IPS DF 4.7 (cell line): ENCODE results near the gene ATXN1.
"Not testable (repeated sequence)": the region's sequence is repeated elsewhere in the genome, so short reads cannot be mapped to it uniquely, and the experiment has no call there.

Source experiments
- DNase-seq: peaks from one replicate; pipeline ENCODE4 v3.0.0-alpha.2; 2013; ENCODE audit warnings: low spot score; ENCODE audit errors: extremely low read depth

Gene ATXN1

DNA sequence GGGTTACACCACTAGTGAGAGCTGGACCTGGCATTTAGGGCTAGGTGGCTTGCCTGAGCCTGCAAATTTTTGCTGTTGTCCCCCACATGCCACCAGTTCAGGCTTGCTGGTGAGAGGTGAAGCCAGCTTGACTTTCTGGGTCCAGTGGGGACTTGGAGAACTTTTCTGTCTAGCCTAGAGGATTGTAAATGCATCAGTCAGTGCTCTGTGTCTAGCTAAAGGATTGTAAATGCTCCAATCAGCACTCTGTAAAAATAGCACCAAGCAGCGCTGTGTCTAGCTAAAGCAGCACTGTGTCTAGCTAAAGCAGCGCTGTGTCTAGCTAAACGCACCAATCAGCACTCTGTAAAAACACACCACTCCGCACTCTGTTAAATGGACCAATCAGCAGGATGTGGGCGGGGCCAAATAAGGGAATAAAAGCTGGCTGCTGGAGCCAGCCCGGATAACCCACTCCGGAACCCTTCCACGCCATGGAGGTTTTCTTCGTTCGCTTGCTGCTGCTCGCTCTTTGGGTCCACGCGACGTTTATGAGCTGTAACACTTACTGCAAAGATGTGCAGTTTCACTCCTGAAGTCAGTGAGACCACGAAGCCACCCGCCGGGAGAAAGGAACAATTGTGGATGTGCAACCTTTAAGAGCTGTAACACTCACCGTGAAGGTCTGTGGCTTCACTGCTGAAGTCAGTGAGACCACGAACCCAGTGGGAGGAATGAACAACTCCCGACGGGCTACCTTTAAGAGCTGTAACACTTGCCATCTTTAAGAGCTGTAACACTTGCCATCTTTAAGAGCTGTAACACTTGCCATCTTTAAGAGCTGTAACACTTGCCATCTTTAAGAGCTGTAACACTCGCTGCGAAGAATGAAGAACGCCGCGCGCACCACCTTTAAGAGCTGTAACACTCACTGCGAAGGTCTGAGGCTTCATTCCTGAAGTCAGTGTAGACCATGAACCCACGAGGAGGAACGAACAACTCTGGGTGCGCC lies 495.6 kb downstream of the ATXN1 start:
- no peak for DNase-seq

DNA sequence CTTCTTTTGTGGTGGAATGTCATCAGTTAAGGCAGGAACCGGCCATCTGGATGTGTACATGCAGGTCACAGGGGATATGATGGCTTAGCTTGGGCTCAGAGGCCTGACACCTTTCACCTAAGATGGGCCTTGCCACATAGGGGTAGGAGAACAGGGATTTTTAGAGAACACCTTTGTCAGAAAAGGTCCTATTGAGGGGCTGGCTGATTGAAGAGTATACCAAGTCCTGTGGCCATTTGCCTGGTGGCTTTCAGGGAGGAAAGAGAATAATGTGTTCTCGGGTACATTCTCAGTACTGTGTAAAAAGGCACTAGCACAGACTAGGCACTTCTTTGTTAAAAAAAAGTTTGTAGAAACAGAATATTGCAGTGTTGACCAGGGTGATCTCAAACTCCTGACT lies 496.5 kb downstream of the ATXN1 start:
- DNase-seq = no peak

- not testable (repeated sequence) for DNase-seq
Observed at GRCh38 chr6:16263464-16264099, 497.7 kb downstream of the ATXN1 start.

DNA sequence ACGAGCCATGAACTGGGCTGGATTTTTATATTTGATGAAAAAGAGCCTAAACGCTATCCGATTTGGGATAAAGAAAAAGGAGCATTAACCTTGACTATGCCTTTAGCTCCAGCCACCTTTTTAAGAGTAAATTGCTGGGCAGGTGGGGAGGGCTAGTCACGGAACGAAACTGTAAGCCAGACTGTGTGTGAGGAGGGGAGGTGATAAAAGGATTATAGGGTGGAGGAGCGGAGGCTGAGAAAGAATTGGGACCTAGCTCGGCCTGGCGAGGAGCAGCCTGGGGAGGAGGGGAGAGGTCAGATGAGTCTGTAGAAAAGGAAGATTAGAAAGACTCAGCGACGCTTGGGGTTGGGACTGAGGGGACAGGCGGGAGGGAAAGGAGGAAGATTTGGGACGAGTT lies 498.5 kb downstream of the ATXN1 start:
- DNase-seq = not testable (repeated sequence)

DNA sequence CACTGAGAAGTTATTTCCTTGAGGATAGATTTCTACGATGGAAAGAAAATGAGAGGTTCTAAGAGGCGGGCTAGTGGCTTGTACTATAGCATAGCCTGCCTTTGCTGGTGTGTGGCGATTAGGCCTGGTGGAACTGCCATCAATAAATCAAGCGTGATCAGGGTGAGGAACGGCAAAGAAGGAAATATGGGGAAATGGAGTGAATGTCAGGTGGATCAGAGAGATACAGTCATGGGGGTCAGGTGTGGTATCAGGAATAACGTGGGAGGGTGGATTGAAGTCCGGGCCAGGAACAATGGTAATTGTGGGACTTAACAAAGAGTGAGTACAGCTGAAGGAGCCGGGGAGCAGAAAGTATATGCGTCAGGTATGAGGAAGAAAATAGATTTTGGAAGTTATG lies 500.7 kb downstream of the ATXN1 start:
- DNase-seq = not testable (repeated sequence)

GRCh38 chr6:16259604-16260003 lies 501.7 kb downstream of the ATXN1 start:
- DNase-seq = not testable (repeated sequence)

DNA sequence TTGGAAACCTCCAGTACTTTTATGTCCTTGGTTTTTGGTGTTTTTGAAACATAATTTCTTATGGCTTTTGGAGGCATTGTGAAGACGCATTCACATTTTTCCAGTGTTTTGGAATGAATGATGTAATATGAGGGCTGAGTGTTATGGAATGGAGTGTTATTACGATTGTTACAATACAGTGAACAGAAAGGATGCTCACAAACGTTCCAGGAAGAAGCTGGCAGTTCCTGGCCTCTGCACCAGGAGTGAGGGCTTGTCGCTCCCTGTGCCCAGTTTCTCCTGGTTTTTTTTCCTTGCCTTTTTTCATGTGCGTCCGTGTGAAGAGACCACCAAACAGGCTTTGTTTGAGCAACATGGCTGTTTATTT lies 502.6 kb downstream of the ATXN1 start:
- no peak for DNase-seq

DNA sequence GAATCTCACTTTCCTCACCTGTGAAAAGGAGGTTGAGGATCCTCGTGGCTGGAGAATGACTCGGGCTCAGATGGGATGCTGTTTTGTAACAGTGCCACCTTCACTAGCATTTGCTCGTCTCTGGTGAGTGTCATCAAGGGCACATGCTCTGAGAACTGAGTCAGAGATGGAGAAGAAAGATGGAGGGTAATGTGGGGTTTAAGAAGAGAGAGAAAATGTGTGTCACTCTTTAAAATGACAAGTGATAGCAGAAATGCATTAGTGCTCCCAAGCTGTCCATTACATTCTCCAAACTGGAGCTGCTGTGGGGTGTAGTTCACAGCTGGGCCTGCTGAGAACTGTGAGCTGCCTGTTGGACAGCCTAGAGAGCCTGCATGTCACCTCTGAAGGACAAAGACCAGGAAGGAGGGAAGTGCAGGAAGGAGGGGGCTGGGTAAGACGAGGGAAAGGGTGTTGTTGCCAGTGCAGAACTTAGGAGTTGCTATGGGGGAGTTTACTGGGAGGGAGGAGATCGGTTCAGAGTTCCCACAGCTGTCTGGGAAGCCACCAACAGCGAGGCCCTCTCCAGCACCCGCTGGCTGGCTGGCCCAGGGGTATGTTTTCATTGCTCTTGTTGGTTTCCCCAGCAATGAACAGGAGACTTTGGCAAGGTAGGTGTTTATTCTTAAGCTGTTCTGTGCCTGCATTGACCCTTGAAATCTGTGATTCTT lies 503.1 kb downstream of the ATXN1 start:
- no peak for DNase-seq

- DNase-seq = no peak
Observed at GRCh38 chr6:16256781-16257180, 504.5 kb downstream of the ATXN1 start.

GRCh38 chr6:16254535-16254934 lies 506.7 kb downstream of the ATXN1 start:
- no peak for DNase-seq

DNA sequence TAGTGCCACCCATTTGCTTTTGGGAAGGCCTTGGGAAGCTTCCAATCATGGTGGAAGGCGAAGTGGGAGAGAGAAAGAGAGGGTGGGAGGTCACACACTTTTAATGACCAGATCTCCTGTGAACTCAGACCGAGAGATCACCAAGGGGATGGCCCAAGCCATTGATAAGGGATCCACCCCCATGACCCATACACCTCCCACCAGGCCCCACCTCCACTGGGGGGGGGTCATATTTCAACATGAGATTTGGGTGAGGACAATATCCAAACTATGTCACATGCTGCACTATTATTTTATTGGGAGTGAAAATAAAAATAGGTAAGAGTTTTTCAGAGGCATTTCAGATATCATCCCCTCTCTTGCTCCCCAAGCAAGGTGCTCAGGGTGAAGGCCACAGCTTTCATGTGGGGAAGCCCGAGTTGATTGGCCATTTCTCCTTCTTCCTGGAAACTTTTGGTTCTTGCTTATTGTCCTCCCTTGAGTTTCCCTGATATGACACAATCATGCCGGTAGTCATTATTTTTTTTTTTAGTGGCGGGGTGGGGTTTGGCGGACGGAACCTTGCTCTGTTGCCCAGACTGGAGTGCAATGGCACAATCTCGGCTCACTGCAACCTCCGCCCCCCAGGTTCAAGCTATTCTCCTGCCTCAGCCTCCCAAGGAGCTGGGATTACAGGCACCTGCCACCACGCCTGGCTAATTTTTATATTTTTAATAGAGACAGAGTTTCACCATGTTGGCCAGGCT lies 507.7 kb downstream of the ATXN1 start:
- DNase-seq = no peak

GRCh38 chr6:16252686-16253299 lies 508.5 kb downstream of the ATXN1 start:
- no peak for DNase-seq

GRCh38 chr6:16251706-16252105 lies 509.6 kb downstream of the ATXN1 start:
- no peak for DNase-seq

DNA sequence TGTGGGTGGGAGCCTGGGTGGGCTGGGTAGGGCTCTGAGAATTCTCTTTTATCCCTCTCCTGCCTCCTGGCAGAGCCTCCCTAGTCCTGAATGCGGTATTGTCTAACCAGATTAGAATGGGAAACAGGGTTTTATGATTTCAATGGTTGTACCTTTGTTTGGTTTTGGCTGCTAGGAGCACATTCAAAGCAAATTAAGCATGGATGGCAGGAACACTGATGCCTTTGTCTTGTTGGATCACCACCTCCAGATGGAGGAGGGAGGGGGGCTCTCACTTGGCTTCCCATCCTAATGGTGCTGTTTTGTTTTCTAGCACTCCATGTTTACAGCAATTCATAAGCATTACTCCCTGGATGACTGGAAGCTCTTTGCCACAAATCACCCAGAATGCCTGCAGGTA lies 511.3 kb downstream of the ATXN1 start:
- no peak for DNase-seq
